Thyroid gland (tissue), 4 donors: Measurements from ENCODE around the gene TMEM209.
A peak's percentile ranks its signal among the peaks of the same experiment; 100 is the strongest.

Experiments used
- POLR2A ChIP-seq, 2 donors: fragments of 450-650 bp; IDR thresholded peaks; one replicate each; pipeline ENCODE4 v1.6.1; 2017; ENCODE audit warnings: antibody characterized with exemption in 2 of 2, mild to moderate bottlenecking in 2 of 2, moderate library complexity in 1 of 2
- TF ChIP-seq, protein P1 (sequence below), 6 experiments: fragments of 200-600 bp in 3 of 6; fragments of 450-650 bp in 3 of 6; sonication (generic) in 3 of 6; IDR thresholded peaks; one replicate each; pipeline ENCODE4 v1.5.1; 2016 to 2019; ENCODE audit warnings: antibody characterized with exemption in 6 of 6, mild to moderate bottlenecking in 2 of 6, inconsistent platforms in 1 of 6, moderate library complexity in 1 of 6

DNA sequence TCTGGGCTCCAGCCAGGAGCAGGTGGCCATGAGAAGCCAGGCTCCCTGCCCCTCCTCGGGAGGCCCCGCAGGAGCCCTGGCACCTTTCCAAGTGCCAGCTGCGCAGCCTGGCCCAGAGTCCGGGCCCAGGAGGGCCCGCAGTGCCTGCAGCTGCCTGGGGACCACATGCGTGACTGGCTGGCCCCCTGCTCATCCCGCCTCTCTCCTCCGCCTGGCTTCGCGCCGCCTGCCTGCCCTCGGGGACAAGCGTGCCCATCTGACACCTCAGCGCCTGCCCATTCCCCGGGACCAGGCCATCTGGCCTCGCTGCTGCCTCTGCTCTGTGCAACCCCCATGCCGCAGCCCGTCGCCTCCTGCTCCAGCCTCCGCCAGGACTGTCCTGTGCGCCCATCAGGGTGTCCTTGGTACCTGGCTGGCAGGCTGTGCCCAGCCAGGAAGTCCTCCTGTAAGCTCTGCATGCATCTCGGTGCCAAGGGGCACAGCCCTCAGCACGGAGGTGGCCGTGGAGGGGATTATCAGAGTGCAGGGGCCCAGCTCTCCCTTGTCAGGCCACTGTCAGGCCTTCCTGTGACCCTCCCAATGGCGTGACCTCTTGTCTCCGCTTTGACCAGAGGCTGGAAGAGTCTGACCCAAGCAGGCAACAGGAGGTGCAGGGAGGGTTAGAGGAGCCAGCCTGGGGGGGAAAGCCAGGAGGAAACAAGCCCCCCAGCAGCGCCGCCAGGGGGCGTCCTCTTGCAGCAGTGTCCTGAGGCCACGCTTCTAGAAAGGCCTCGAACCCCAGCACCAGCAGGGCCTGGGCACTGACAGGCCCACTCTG lies 50.5 kb downstream of the TMEM209 start:
- TF ChIP-seq, protein P1, sequence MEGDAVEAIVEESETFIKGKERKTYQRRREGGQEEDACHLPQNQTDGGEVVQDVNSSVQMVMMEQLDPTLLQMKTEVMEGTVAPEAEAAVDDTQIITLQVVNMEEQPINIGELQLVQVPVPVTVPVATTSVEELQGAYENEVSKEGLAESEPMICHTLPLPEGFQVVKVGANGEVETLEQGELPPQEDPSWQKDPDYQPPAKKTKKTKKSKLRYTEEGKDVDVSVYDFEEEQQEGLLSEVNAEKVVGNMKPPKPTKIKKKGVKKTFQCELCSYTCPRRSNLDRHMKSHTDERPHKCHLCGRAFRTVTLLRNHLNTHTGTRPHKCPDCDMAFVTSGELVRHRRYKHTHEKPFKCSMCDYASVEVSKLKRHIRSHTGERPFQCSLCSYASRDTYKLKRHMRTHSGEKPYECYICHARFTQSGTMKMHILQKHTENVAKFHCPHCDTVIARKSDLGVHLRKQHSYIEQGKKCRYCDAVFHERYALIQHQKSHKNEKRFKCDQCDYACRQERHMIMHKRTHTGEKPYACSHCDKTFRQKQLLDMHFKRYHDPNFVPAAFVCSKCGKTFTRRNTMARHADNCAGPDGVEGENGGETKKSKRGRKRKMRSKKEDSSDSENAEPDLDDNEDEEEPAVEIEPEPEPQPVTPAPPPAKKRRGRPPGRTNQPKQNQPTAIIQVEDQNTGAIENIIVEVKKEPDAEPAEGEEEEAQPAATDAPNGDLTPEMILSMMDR (IDR thresholded peaks at IDR 0.05) = peak in 1 of 6 experiments; percentile 2
- no peak for TF ChIP-seq POLR2A (IDR thresholded peaks at IDR 0.05)
